Measurements from ENCODE around the gene FMC1.

FMC1 gene, protein sequence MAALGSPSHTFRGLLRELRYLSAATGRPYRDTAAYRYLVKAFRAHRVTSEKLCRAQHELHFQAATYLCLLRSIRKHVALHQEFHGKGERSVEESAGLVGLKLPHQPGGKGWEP

DNA sequence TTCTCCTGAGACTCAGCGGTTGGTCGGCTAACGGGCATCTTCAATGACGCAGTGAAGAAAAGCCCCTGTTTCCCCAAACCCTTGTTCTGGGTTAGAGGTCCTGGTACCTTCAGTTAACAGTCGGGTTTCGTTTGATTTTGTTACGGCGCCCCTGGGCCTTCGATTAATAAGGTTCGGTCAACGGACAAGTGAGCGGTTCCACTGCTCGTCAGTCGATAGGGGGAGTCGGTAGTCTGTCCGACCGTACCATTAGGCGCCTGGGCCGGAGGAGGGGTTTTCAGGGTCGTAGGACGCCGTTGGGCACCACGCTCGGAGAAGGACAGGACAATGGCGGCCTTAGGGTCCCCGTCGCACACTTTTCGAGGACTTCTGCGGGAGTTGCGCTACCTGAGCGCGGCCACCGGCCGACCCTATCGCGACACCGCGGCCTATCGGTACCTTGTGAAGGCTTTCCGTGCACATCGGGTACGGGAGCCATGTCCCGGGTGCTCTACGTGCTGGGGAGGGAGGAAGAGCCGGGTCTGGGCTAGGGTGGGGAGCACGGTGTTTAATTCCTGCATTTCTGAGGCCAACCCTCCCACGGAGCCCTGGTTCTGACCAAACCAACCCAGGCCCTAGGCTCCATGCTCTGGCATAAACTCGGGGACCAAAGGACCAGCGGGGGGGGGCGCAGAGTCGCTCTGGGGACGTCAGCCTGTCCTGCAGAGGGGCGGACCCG is at the start of gene FMC1:
Gene FMC1 (plus strand): TSS at position 280 of the 718 bp plus-strand sequence. CDS start 48 bp downstream, at position 328.
- peak within 1 kb of the TSS; percentile 99 for H3K27ac ChIP-seq
- TF ChIP-seq ZFX (IDR thresholded peaks at IDR 0.05; ENCODE audit: borderline replicate concordance) = no peak
- TF ChIP-seq, protein P1, sequence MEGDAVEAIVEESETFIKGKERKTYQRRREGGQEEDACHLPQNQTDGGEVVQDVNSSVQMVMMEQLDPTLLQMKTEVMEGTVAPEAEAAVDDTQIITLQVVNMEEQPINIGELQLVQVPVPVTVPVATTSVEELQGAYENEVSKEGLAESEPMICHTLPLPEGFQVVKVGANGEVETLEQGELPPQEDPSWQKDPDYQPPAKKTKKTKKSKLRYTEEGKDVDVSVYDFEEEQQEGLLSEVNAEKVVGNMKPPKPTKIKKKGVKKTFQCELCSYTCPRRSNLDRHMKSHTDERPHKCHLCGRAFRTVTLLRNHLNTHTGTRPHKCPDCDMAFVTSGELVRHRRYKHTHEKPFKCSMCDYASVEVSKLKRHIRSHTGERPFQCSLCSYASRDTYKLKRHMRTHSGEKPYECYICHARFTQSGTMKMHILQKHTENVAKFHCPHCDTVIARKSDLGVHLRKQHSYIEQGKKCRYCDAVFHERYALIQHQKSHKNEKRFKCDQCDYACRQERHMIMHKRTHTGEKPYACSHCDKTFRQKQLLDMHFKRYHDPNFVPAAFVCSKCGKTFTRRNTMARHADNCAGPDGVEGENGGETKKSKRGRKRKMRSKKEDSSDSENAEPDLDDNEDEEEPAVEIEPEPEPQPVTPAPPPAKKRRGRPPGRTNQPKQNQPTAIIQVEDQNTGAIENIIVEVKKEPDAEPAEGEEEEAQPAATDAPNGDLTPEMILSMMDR (IDR thresholded peaks at IDR 0.05) = peak; percentile 38; the same call in 1 of the 2 replicates

DNA sequence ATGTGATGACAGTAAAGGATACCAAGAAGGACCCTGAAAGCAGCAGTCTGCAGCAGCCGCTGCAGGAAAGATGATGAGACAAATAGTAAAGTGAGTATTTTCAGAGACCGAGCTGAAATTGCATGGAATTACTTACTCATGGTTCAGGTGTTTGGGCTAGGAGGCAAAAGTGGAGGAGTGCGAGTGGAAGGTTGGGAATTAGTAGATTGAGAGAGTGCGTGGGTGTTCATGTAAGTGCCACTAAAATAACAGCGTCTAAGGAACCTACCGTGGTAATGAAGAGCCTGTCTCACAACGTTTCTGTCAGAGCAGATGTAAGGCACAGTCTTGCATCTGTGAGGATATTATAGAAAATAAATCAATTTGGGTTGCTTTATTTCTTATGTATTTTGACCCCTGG is 48.3 kb upstream of the FMC1 start:
- TF ChIP-seq, protein P1 (IDR thresholded peaks at IDR 0.05) = no peak
- TF ChIP-seq ZFX (IDR thresholded peaks at IDR 0.05; ENCODE audit: borderline replicate concordance) = no peak
- no peak overlapping the region for H3K27ac ChIP-seq

DNA sequence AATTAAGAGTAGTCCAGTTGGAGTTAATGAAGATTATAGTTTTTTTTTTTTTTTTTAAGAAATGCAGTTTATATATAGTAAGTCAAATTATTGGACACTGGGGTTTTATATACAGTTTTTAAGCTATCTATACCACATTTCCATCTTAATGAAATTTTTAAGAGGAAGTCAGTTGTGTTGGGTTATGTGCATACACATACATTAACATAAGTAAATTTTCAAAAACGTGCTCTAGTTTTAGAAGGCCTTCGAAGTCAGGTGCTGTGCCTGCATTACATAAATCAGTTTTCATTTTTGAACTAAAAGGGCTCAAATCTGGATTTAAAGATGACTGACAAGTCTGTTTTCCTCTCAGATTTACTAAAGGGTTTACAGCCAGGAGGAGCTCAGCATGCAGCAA is 47.6 kb upstream of the FMC1 start:
- TF ChIP-seq, protein P1 (IDR thresholded peaks at IDR 0.05) = no peak
- no peak for TF ChIP-seq ZFX (IDR thresholded peaks at IDR 0.05; ENCODE audit: borderline replicate concordance)
- no peak overlapping the region for H3K27ac ChIP-seq

DNA sequence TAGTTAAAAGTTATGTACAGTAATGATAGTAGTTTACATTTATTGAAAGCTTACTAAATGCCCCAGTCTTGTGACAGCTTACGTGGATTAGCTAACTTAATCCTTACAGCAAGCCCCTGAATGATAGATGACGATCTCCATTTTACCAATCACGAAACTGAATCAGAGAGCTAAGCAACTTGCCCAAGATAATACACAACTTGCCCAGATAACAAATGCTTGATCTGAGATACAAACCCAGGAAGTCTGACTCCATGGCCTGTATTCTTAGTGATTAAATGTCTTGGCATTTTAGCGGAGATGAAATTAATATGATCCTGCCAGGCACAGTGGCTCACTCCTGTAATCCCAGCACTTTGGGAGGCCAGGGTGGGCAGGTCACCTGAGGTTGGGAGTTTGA is 46.9 kb upstream of the FMC1 start:
- TF ChIP-seq ZFX (IDR thresholded peaks at IDR 0.05; ENCODE audit: borderline replicate concordance) = no peak
- TF ChIP-seq, protein P1 (IDR thresholded peaks at IDR 0.05) = no peak
- no peak overlapping the region for H3K27ac ChIP-seq

DNA sequence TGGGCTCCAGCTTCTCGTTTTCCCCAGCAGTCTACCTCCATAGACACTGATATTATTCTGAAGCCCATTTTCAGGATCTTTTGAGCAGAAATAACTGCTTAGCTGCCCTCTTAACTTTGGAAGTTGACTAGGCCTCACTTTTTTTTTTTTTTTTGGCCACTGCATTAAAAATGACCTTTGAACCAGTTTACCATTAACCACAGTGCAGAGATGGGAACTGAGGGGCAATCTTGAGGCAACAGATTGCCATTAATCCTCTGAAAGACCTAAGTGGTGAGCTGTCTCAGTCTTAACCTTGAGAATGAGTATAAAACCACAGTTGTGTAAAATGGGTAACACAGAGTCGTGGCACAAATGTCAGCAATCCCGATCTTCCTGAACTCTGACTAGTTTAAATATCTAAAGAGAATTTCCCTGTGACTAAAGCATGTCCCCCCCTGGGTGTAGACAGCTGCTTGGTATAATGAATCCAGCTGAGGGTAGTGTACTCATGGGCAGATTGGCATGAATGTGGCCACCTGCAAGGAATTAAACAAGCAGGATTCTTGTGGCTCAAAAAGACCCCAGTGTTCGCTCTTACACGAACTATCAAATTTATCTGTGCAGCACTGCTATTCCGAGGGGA is 46.1 kb upstream of the FMC1 start:
- no peak overlapping the region for H3K27ac ChIP-seq

DNA sequence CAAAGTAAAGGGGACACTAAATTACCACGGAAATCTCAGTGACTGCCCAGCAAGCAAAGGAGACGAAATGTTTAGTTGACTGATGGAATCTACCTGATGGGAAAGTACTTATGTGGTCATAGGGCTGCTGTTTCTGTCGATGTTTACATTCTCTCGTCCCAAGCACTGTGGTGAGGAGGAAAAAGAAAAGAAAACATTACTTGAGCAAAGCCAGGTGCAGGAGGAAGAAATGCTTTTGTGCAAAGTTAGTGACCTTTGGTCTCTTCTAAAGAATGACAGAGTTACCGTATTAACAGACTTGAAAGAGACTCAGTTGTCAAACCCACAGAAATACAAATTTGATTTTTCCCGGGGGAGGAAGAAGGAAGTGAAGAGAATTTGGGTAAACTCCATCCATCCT is 43.3 kb upstream of the FMC1 start:
- TF ChIP-seq, protein P1 (IDR thresholded peaks at IDR 0.05) = no peak
- TF ChIP-seq ZFX (IDR thresholded peaks at IDR 0.05; ENCODE audit: borderline replicate concordance) = no peak
- no peak overlapping the region for H3K27ac ChIP-seq

More for the DNA sequence above, 46.1 kb upstream of the FMC1 start:
- TF ChIP-seq ZFX (IDR thresholded peaks at IDR 0.05; ENCODE audit: borderline replicate concordance) = no peak
- TF ChIP-seq, protein P1 (IDR thresholded peaks at IDR 0.05) = no peak

DNA sequence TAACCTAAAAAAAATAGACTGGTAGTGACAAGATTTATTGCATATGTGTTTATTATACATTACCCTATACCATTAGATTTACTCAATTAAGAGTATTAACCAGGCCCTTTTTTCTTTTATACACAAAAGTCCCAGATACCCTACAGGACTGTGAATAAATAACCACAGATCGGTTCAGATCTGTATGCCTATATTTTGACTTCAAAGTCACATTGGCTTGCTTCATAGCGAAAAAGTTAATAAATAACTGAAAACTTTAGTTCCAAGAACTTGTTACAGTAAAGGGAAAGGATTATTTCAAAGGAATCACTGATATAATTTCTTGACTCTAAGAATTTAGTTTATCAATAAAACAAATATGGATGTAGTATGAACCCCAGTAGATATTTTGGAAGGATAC is 41.8 kb upstream of the FMC1 start:
- no peak overlapping the region for H3K27ac ChIP-seq
- TF ChIP-seq, protein P1 (IDR thresholded peaks at IDR 0.05) = no peak
- no peak for TF ChIP-seq ZFX (IDR thresholded peaks at IDR 0.05; ENCODE audit: borderline replicate concordance)
